ENCODE results near the gene DCLK1.

DCLK1 gene

GRCh38 chr13:35732565-35732964 lies 398.6 kb downstream of the DCLK1 start:
- no peak for DNase-seq

GRCh38 chr13:35731471-35731870 lies 399.7 kb downstream of the DCLK1 start:
- DNase-seq: no peak

DNA sequence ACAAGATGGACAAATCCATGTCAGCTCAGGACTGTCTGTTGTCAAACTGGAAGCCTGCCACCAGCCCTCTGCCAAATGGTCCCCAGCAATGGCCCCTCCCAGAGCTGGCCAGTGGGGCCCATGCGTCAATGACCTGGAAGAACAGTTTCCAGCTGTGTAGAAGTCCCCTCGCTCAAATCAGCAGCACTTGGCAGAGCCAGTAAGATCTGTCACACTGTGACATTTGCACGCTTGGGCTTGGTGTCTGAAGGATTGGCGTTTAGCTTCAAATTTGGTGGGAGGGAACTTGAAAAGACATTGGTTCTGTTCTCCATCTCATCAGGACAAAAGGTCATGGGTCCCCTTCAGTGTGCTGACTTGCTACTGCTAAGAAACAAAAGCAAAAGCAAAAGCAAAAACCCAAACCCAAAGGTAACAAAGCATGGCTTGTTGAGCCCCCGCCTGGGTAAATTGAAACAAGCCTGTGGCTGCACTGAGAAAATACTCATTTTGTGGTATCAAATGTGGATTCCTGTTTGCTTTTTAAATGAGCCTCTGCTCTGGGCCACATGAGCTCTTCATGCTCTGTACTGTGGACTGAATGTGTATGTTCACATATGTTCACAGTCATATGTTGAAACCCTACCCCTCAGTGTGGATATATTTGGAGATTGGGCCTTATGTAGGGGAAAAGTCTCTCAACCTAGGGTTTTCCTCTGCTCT lies 401.1 kb downstream of the DCLK1 start:
- no peak for DNase-seq

GRCh38 chr13:35727881-35728280 lies 403.3 kb downstream of the DCLK1 start:
- no peak for DNase-seq

DNA sequence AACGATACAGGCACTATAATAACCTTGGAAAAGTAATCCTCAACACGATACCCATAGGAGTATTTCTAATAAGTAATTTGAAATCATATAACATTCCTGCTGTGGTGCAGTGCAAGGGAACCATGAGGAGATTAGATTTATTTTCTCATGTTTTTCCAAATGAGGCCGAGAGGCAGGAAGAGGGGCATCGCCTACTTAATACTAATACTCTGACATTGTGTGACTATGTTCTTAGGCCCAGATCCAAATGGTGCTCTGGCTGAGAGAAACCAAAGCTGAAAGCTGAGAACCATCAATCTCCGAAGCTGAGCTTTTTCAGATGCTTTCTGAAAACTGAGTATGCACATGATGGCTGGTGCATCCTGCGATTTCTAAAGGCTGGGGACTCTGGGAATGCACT lies 406.7 kb downstream of the DCLK1 start:
- no peak for DNase-seq

DNA sequence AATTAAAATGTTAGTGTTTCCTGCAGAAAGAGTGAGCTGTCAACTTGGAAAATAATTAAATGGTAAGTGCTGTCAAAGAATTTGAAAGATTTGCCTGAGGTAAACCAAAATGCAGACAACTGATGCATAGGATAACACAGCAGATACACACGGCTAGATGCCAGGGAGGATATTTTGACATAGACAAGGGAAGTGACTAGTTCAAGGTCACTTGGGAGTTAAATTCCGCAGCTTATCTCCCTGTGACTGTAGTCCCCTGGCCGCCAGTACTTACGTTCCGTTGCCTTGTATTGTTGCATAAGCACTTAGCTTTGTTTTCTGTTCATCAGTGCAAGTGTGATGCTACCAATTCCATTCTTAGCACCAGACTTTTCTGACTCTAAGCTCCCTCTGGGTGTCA lies 407.4 kb downstream of the DCLK1 start:
- DNase-seq: no peak

GRCh38 chr13:35723053-35723461 lies 408.1 kb downstream of the DCLK1 start:
- DNase-seq: no peak

GRCh38 chr13:35722458-35723052 lies 408.6 kb downstream of the DCLK1 start:
- DNase-seq: no peak

DNA sequence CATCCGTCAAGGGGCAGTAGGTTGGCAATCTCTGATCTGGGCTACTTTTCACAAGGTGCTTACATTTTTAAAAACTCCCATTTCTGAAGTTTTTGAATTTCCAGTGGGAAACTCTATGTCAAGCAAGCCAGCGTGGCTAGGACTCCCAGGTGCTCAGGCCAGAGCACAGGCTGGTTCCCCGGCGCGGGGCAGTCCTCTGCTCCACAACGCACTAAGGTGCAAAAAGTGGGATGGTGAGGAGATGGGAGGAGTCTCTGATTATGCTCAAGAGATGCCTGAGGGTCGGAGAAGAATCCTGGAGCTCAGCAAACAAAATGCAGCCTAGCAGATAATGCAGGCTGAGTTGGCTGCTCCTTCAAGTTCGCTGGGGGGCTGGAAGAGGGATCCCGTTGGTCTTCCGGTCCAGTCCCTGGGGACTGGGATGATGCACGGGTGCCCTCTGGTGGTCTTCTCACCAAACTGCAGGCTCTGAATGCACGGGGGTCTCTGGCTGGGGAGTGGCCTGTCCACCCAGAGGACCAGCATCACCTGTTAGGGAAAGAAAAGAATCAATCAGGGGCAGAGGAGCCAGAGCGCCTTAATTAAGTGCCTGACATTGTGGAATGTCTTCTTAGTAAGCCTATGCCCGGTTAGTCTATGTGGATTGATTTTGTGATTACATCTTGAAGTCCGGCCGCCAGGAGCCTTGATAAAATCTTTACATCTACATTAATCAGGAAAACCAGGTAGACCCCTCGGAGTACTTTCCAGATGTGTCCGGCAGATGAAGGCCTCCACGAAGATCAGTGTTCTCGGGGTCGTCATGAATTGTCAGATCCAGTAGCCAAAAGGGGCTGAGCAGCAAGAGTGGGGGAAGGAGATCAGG lies 410.3 kb downstream of the DCLK1 start:
- no peak for DNase-seq

- no peak for DNase-seq
Observed at GRCh38 chr13:35720290-35720689, 410.9 kb downstream of the DCLK1 start.

All from T-helper 9 cell (primary cell).